Lower leg skin (tissue), 3 donors: ENCODE data around the gene TAS1R1.

Experiments
- CTCF ChIP-seq, 3 donors: fragments of 450-650 bp; IDR thresholded peaks; one replicate each; pipeline ENCODE4 v1.5.1; 2016; ENCODE audit warnings: antibody characterized with exemption in 3 of 3, mild to moderate bottlenecking in 3 of 3, moderate library complexity in 2 of 3
- POLR2A ChIP-seq, 2 donors: fragments of 450-650 bp; IDR thresholded peaks; one replicate each; pipeline ENCODE4 v1.6.1; 2016 to 2017; ENCODE audit warnings: antibody characterized with exemption in 2 of 2, mild to moderate bottlenecking in 1 of 2, moderate library complexity in 1 of 2

GRCh38 chr1:6580593-6581409 lies 25.7 kb downstream of the TAS1R1 start:
- TF ChIP-seq CTCF (IDR thresholded peaks at IDR 0.05) (no peak), POLR2A (IDR thresholded peaks at IDR 0.05) (no peak)
